ENCODE results near the gene C19orf25. TPM values are rescaled to one million over a fixed set of nuclear protein-coding genes. Genes with fewer than 3 reads are reported as not detected.
A peak's percentile ranks its signal among the peaks of the same experiment; 100 is the strongest.

The C19orf25 gene
- polyA plus RNA-seq, 1 of the 3 experiments (the other 2 are of a cell fraction) = 25.3 TPM

DNA sequence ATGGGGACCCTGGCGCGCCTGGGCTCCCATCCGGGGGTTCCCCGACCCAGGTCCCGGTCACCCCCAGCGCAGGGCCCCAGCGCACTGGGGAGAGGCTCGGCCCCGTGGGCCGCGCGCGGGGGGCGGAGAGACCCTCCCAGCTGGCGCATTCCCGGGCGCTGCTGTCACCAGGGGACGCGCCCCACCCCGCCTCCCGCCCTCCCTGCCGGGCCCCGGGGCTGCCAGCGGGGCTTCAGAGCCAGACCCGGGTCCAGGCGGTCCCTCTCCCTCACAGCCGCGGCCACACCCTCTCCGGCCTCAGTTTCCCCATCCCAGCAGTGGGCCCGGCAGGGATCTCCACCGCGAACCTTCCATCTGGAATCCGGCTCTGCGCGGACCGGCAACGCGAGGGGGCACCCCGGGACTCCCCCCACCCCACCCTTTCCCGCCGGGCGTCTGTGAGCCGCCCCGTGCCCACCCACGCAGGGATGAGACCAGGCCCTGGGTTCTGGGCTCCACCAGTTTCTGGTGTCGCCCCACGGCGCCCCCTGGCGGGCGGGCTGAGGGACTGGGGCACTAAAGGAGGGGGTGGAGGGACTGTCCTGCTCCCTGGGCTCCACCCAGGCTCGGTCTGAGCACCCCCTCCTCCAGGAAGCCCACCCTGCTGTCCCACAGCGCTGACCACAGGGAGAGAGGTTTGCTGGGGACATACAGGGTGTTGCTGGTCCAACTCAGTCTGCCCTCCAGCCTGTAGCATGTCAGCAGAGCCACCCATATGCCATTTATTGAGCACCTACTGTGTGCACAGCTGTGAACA is 34.7 kb upstream of the C19orf25 start:
- WGBS (ENCODE audit: low lambda C conversion rate) = 6% methylated on average over 9 of the region's 52 CpGs
- TF ChIP-seq GATA2 (CRISPR knock-in tag; IDR thresholded peaks at IDR 0.05) (no peak), SMC3 (IDR thresholded peaks at IDR 0.05; ENCODE audit: low read depth, low read length) (0 out of 2 replicates have a peak, but pooled peaks have one; percentile 5)
- TF ChIP-seq, protein P1, sequence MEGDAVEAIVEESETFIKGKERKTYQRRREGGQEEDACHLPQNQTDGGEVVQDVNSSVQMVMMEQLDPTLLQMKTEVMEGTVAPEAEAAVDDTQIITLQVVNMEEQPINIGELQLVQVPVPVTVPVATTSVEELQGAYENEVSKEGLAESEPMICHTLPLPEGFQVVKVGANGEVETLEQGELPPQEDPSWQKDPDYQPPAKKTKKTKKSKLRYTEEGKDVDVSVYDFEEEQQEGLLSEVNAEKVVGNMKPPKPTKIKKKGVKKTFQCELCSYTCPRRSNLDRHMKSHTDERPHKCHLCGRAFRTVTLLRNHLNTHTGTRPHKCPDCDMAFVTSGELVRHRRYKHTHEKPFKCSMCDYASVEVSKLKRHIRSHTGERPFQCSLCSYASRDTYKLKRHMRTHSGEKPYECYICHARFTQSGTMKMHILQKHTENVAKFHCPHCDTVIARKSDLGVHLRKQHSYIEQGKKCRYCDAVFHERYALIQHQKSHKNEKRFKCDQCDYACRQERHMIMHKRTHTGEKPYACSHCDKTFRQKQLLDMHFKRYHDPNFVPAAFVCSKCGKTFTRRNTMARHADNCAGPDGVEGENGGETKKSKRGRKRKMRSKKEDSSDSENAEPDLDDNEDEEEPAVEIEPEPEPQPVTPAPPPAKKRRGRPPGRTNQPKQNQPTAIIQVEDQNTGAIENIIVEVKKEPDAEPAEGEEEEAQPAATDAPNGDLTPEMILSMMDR (IDR thresholded peaks at IDR 0.05) = peak; percentile 71

DNA sequence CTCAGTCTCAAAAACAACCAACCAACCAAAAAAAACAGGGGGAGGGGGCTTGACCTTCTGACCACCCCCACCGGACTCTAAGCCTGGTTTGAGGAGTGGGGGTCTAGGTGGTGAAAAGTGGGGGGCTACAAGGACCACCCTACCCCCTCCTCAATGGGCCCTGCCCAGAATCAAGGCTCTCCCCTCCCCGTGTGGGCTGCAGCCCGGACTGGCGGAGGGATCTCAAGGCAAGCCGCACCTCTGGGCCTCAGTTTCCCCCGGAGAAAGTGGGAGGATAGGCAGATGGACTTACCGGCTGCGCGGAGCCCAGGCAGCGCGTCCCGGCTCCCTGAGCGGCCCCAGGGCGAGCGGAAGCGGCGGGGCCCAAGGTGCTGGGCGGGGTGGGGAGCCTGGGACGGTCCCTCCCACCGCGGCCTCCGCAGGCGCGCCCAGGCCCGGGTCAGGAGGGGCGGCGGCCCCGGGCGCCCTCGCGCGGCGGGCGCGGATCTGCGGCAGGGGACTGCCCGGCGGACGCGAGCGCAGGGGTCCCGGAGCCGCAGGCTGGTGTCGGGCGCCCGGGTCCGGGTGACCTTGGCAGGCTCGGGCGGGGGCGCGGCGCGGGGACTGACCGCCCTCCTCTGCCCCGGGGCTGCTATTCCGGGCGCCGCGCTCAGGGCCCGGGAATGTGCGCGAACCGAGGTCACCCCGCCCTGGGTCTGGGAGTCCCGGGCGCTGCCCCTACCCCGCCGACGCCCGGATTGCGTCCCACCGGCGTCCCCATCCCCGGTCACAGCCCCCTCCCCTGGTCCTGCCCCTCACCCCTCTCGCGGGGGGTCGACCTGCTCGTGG is 33.9 kb upstream of the C19orf25 start, which contains the start of gene ADAMTSL5:
Gene ADAMTSL5, minus strand, starts transcription at position 349 of the 828 bp plus-strand sequence. CDS start 2,076 bp downstream, outside the sequence.
- no peaks in the 10 kb centered on the region for H3K79me2 ChIP-seq (ENCODE audit: insufficient read depth)
- H3K36me3 ChIP-seq (replicated peaks in 1 of 2; ENCODE audit: control insufficient read depth in 1 of 2, insufficient read depth in 2 of 2, low read length in 1 of 2) = no peaks in the 10 kb centered on the region
- peak within 1 kb of the TSS; percentile 78 for H2AFZ ChIP-seq (ENCODE audit: low read depth)
- peak within 1 kb of the TSS; percentile 73 for H3K9ac ChIP-seq
- H4K20me1 ChIP-seq (ENCODE audit: insufficient read depth) = no peaks in the 10 kb centered on the region
- H3K4me3 ChIP-seq (ENCODE audit: low read depth in 2 of 2, low read length in 1 of 2) = peak within 1 kb of the TSS; percentile 52 to 65
- H3K9me3 ChIP-seq = no peaks in the 10 kb centered on the region
- peaks cover 20% of the 10 kb centered on the region for H3F3A ChIP-seq (replicated peaks; ENCODE audit: insufficient read depth)
- no peak within 1 kb of the TSS for H3K27ac ChIP-seq (ENCODE audit: low read depth in 2 of 2, low read length in 1 of 2)
- CTCF ChIA-PET = interaction anchor here (1.3 kb wide), 1 partner anchor 9 kb away, joined by 4 read pairs; no protein-coding TSS in a partner anchor
- 10% methylated on average over 1 of the region's 78 CpGs for WGBS (ENCODE audit: low lambda C conversion rate)
- peak within 1 kb of the TSS; percentile 87 for H3K4me2 ChIP-seq
- DNase-seq = peak; percentile 68
- H3K27me3 ChIP-seq (ENCODE audit: insufficient read depth) = no peaks in the 10 kb centered on the region
- POLR2A ChIA-PET = interaction anchor here (1.2 kb wide), 1 partner anchor 142 kb away, joined by 3 read pairs; no protein-coding TSS in a partner anchor
- H3K4me1 ChIP-seq (ENCODE audit: control insufficient read depth in 1 of 2, insufficient read depth in 2 of 2, low read depth in 1 of 2, low read length in 1 of 2) = peaks cover 0 to 3% of the 10 kb centered on the region in 2 experiments; a peak in 1 of 4 replicates
- H3K9me2 ChIP-seq = no peaks in the 10 kb centered on the region
- no peak for TF ChIP-seq RCOR1 (IDR thresholded peaks at IDR 0.05; ENCODE audit: low read length)
- TF ChIP-seq FOXM1 (IDR thresholded peaks at IDR 0.05; ENCODE audit: low read depth) = no peak
- no peak for TF ChIP-seq JUND (IDR thresholded peaks at IDR 0.05)
- TF ChIP-seq, protein P2, sequence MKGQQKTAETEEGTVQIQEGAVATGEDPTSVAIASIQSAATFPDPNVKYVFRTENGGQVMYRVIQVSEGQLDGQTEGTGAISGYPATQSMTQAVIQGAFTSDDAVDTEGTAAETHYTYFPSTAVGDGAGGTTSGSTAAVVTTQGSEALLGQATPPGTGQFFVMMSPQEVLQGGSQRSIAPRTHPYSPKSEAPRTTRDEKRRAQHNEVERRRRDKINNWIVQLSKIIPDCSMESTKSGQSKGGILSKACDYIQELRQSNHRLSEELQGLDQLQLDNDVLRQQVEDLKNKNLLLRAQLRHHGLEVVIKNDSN (IDR thresholded peaks at IDR 0.05; ENCODE audit: borderline replicate concordance, low read depth) = no peak
- TF ChIP-seq, protein P3, sequence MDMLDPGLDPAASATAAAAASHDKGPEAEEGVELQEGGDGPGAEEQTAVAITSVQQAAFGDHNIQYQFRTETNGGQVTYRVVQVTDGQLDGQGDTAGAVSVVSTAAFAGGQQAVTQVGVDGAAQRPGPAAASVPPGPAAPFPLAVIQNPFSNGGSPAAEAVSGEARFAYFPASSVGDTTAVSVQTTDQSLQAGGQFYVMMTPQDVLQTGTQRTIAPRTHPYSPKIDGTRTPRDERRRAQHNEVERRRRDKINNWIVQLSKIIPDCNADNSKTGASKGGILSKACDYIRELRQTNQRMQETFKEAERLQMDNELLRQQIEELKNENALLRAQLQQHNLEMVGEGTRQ (IDR thresholded peaks at IDR 0.05; ENCODE audit: borderline replicate concordance, low read depth, low read length) = no peak
- TF ChIP-seq, protein P4, sequence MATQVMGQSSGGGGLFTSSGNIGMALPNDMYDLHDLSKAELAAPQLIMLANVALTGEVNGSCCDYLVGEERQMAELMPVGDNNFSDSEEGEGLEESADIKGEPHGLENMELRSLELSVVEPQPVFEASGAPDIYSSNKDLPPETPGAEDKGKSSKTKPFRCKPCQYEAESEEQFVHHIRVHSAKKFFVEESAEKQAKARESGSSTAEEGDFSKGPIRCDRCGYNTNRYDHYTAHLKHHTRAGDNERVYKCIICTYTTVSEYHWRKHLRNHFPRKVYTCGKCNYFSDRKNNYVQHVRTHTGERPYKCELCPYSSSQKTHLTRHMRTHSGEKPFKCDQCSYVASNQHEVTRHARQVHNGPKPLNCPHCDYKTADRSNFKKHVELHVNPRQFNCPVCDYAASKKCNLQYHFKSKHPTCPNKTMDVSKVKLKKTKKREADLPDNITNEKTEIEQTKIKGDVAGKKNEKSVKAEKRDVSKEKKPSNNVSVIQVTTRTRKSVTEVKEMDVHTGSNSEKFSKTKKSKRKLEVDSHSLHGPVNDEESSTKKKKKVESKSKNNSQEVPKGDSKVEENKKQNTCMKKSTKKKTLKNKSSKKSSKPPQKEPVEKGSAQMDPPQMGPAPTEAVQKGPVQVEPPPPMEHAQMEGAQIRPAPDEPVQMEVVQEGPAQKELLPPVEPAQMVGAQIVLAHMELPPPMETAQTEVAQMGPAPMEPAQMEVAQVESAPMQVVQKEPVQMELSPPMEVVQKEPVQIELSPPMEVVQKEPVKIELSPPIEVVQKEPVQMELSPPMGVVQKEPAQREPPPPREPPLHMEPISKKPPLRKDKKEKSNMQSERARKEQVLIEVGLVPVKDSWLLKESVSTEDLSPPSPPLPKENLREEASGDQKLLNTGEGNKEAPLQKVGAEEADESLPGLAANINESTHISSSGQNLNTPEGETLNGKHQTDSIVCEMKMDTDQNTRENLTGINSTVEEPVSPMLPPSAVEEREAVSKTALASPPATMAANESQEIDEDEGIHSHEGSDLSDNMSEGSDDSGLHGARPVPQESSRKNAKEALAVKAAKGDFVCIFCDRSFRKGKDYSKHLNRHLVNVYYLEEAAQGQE (IDR thresholded peaks at IDR 0.05; ENCODE audit: low read depth, low read length) = no peak
- TF ChIP-seq EZH2phosphoT487 (IDR thresholded peaks at IDR 0.05; ENCODE audit: borderline replicate concordance, low read depth) = no peak
- no peak for TF ChIP-seq YY1 (IDR thresholded peaks at IDR 0.05; ENCODE audit: low read depth)
- TF ChIP-seq GABPA (IDR thresholded peaks at IDR 0.05; ENCODE audit: low read depth) = peak; percentile 39; the same call in 1 of the 2 replicates
- no peak for TF ChIP-seq MXI1 (IDR thresholded peaks at IDR 0.05; ENCODE audit: low read depth, low read length)
- TF ChIP-seq SMC3 (IDR thresholded peaks at IDR 0.05; ENCODE audit: low read depth, low read length) = no peak
- TF ChIP-seq TEAD4 (IDR thresholded peaks at IDR 0.05; ENCODE audit: borderline replicate concordance, insufficient read depth) = no peak
- no peak for TF ChIP-seq TAF1 (IDR thresholded peaks at IDR 0.05; ENCODE audit: borderline replicate concordance, low read depth, low read length)
- no peak for TF ChIP-seq FOXJ3 (CRISPR knock-in tag; IDR thresholded peaks at IDR 0.05)
- no peak for TF ChIP-seq ELF1 (IDR thresholded peaks at IDR 0.05)

More for the DNA sequence above, 34.7 kb upstream of the C19orf25 start:
- Histone ChIP-seq H3K9me3 (no peaks in the 10 kb centered on the region), H3F3A (replicated peaks; ENCODE audit: insufficient read depth) (peaks cover 16% of the 10 kb centered on the region), H3K27me3 (ENCODE audit: insufficient read depth) (no peaks in the 10 kb centered on the region), H3K79me2 (ENCODE audit: insufficient read depth) (no peaks in the 10 kb centered on the region), H3K4me3 (ENCODE audit: low read depth in 2 of 2, low read length in 1 of 2) (peak overlapping the region; percentile 52 to 65), H3K9me2 (no peaks in the 10 kb centered on the region), H3K9ac (peak overlapping the region; percentile 73), H3K36me3 (replicated peaks in 1 of 2; ENCODE audit: control insufficient read depth in 1 of 2, insufficient read depth in 2 of 2, low read length in 1 of 2) (no peaks in the 10 kb centered on the region), H2AFZ (ENCODE audit: low read depth) (no peak overlapping the region), H3K4me2 (peak overlapping the region; percentile 85), H3K4me1 (ENCODE audit: control insufficient read depth in 1 of 2, insufficient read depth in 2 of 2, low read depth in 1 of 2, low read length in 1 of 2) (no peaks in the 10 kb centered on the region), H4K20me1 (ENCODE audit: insufficient read depth) (no peaks in the 10 kb centered on the region), H3K27ac (ENCODE audit: low read depth in 2 of 2, low read length in 1 of 2) (no peak overlapping the region)
- POLR2A ChIA-PET = no interaction called here
- peak; percentile 75 for DNase-seq
- CTCF ChIA-PET = interaction anchor here (1.1 to 1.4 kb wide), 2 partner anchors 33 to 158 kb away, joined by 3 to 11 read pairs; no protein-coding TSS in a partner anchor

Data from SK-N-SH (cell line).